MM.1S (cell line): Measurements from ENCODE around the gene NLGN1.

Experiments used
- CTCF ChIP-seq: fragments of 300-600 bp; sonication (generic); IDR thresholded peaks from 2 replicates; pipeline ENCODE4 v1.5.1; 2016; ENCODE audit warnings: antibody characterized with exemption, low read length, mixed read lengths
- EZH2 ChIP-seq: fragments of 300-600 bp; sonication (generic); optimal IDR thresholded peaks from 2 replicates; pipeline ENCODE3; 2017; ENCODE audit warnings: low read depth, mild to moderate bottlenecking, antibody characterized with exemption, low read length, mixed read lengths

GRCh38 chr3:173401369-173401768 is 3.8 kb downstream of the NLGN1 start:
- TF ChIP-seq CTCF (no peak), EZH2 (no peak)
